Left cardiac atrium (tissue), 4 donors: ENCODE data around the gene GOLGA6B. TPM values are rescaled to one million over a fixed set of nuclear protein-coding genes. Genes with fewer than 3 reads are reported as not detected.
A peak's percentile ranks its signal among the peaks of the same experiment; 100 is the strongest.
"Not testable (repeated sequence)": the region's sequence is repeated elsewhere in the genome, so short reads cannot be mapped to it uniquely, and the experiment has no call there.

ENCODE experiments used
- ATAC-seq, 2 donors: fragments of 200-7000 bp; cut with Tn5 transposase; one replicate each; pipeline ENCODE4 v1.9.1; 2020; ENCODE audit warnings: mild to moderate bottlenecking in 2 of 2, moderate library complexity in 2 of 2
- DNase-seq: peaks from one replicate; pipeline ENCODE4 v3.0.0-alpha.2; 2020
- intact Hi-C, 2 donors: fragments of 100-400 bp; cut with DNase I; formaldehyde crosslinking; loops; one replicate each; pipeline versions ENCODE4 v1.14.1 to v1.15.1; 2022 to 2023
- total RNA-seq, 2 donors: library from RNA; stranded (reverse); fragmentation: NEBNext Ultra II Directional; extraction: Animal tissue kit (Norgen Biotek cat#: 25700); gene quantifications; one replicate each; pipeline ENCODE4 v1.2.1, GENCODE V29; 2021
- donor health status: DM: no; HTN: yes; CAD: no.
- donor health status: DM: no; HTN: yes; CAD: no; lungs with severe emphysema.
- donor health status: DM: yes; HTN: yes; CAD: no.
- donor health status: Dilated cardiomyopathy.

GOLGA6B gene
- total RNA-seq, 2 donors from 2014 or later = not detected

- ATAC-seq, intact Hi-C loops, DNase-seq: not testable (repeated sequence)
Observed at GRCh38 chr15:72648631-72649253, 5.8 kb upstream of the GOLGA6B start.

GRCh38 chr15:72656014-72656413 is 1.5 kb downstream of the GOLGA6B start:
- intact Hi-C loops, ATAC-seq, DNase-seq: not testable (repeated sequence)

GRCh38 chr15:72661081-72661480 is 6.6 kb downstream of the GOLGA6B start:
- ATAC-seq = not testable (repeated sequence)

GRCh38 chr15:72663931-72664330 is 9.4 kb downstream of the GOLGA6B start:
- intact Hi-C loops, ATAC-seq, DNase-seq: not testable (repeated sequence)

More at GRCh38 chr15:72661081-72661480, 6.6 kb downstream of the GOLGA6B start:
- DNase-seq, intact Hi-C loops: not testable (repeated sequence)

GRCh38 chr15:72665706-72666105 is 11.2 kb downstream of the GOLGA6B start:
- intact Hi-C loops, DNase-seq, ATAC-seq: not testable (repeated sequence)

GRCh38 chr15:72669803-72670202 is 15.3 kb downstream of the GOLGA6B start:
- DNase-seq, intact Hi-C loops, ATAC-seq: not testable (repeated sequence)

- intact Hi-C loops = not testable (repeated sequence)
- ATAC-seq (peak; percentile 97), DNase-seq (peak; percentile 81)
Observed at GRCh38 chr15:72670656-72671352, 16.3 kb downstream of the GOLGA6B start.

GRCh38 chr15:72671525-72671924 is 17.0 kb downstream of the GOLGA6B start:
- intact Hi-C loops = no loop called here
- no peak for ATAC-seq
- DNase-seq = no peak

- DNase-seq (no peak), ATAC-seq (no peak)
- intact Hi-C loops = no loop called here
Observed at GRCh38 chr15:72676838-72677237, 22.3 kb downstream of the GOLGA6B start.

GRCh38 chr15:72680931-72681330 is 26.4 kb downstream of the GOLGA6B start:
- intact Hi-C loops = no loop called here
- ATAC-seq = no peak

GRCh38 chr15:72682772-72683171 is 28.3 kb downstream of the GOLGA6B start:
- intact Hi-C loops = no loop called here
- DNase-seq = no peak
- ATAC-seq = no peak

More at GRCh38 chr15:72680931-72681330, 26.4 kb downstream of the GOLGA6B start:
- DNase-seq = no peak

GRCh38 chr15:72685301-72685924 is 30.9 kb downstream of the GOLGA6B start:
- DNase-seq = no peak
- no peak for ATAC-seq
- intact Hi-C loops = no loop called here

- intact Hi-C loops = no loop called here
- DNase-seq (peak; percentile 91), ATAC-seq (peak; percentile 99)
Observed at GRCh38 chr15:72685925-72686794, 31.7 kb downstream of the GOLGA6B start, which contains the start of the genes BBS4 and HIGD2B. BBS4 (plus strand) TSS chr15:72686207; CDS start chr15:72686228, 21 bp downstream. HIGD2B (minus strand) TSS chr15:72686182; CDS start chr15:72676374, 9,808 bp downstream.

GRCh38 chr15:72688697-72689096 is 34.2 kb downstream of the GOLGA6B start:
- no peak for ATAC-seq
- intact Hi-C loops = no loop called here
- no peak for DNase-seq

- ATAC-seq = no peak
- intact Hi-C loops = no loop called here
- no peak for DNase-seq
Observed at GRCh38 chr15:72690938-72691337, 36.4 kb downstream of the GOLGA6B start.

- intact Hi-C loops = no loop called here
- no peak for ATAC-seq
- DNase-seq = no peak
Observed at GRCh38 chr15:72698938-72699337, 44.4 kb downstream of the GOLGA6B start.

GRCh38 chr15:72700076-72700475 is 45.6 kb downstream of the GOLGA6B start:
- intact Hi-C loops = no loop called here
- ATAC-seq (no peak), DNase-seq (no peak)

GRCh38 chr15:72706266-72706665 is 51.8 kb downstream of the GOLGA6B start:
- intact Hi-C loops = no loop called here
- DNase-seq (no peak), ATAC-seq (no peak)
